ENCODE results near the gene TBCK.

TBCK gene

DNA sequence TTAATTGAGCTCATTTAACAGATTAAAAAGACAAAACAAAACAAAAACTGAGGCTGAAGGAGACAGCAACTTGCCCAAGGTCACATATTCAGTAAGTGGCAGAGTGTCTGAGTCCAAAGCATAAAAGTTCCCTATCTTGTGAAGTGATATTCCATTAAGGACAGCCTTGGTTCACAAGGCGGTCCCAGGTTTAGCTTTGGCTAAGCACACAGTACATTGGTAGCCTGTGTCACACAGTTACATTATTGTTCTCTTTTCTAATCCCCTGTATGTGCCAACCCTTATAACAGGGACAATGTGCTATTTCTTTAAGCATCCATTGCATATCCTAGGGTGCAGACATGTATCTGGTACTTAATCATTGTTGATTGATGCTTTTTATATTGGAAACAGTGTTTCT, 280.8 kb downstream of the TBCK start:
- DNase-seq = no peak

DNA sequence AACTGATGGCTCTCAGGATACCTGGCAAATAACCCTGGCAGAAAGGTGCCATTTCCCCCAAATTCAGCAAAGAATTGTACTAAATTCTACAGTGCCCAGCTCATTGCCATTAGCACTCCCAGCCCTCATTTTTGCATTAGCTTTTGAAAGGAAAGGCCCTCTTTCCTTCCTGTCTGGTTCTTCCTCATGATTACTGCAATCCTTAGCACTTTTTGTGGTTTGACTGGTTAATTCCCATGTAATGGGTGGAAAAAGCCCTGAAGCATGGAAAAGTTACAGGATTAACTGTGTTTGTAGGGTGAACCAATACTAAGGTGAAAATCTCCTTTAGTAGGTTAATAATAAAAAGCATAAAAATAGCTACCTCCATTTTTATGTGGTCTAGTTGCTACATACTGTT, 281.3 kb downstream of the TBCK start:
- no peak for DNase-seq

DNA sequence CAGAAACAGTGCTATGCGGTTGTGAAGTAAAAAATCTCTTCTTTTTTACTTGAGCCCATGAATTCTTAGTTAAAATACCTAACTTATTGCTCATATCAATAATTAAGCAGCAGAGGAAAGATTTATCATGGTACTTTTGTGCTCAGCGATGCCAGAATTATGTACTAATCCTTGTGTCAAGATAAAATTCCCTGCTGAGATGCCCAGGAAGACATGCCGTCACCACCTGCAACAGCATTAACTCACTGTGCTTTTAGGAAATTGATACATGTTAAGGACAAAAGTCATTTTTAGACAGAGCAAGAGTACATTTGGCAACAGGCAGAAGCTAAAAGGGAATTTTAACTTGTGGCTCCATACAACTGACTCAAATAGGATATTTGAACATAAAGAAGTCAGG, 281.8 kb downstream of the TBCK start:
- DNase-seq = no peak

DNA sequence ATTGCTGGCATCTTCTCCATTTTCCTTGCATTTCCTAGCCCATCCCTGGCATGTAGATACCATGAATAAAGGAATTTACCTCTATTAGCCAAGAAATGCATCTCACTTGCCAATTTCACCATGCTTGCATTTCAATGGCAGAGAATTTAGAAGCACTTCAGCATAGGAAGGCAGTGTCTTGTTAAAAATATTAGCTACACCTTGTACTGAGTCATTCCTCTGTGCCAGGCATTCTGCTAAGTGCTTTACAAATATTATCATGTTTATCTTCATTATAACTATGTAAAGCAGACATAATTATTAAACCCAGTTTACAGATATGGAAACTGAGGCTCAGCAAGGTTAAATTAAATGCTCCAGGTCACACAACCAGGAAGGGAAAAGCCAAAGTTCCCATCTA, 282.5 kb downstream of the TBCK start:
- DNase-seq = no peak

GRCh38 chr4:106032851-106033286, 283.1 kb downstream of the TBCK start:
- DNase-seq = no peak

- no peak for DNase-seq
These were observed 293.6 kb downstream of the TBCK start for GRCh38 chr4:106022454-106022853.

- DNase-seq = no peak
These were observed 294.1 kb downstream of the TBCK start for GRCh38 chr4:106021737-106022410.

DNA sequence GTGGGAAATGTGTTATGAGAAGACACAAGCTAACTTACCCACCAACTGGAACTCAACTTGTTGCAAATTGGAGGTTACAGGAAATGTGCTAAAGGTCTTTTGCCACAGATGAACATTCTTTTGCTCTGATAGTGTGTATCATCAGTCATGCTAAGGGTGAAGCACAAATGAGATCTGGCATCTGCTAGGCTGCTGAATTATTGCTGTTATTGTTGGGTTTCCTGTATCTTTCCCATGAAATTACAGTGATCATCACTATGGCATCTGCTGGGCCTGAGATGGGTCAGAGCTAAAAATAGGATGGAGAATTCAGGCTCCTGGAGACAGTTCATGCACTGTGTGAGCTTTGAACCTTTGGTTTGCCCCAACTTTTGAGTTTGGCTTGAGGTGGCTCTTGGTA, 296.2 kb downstream of the TBCK start:
- no peak for DNase-seq

DNA sequence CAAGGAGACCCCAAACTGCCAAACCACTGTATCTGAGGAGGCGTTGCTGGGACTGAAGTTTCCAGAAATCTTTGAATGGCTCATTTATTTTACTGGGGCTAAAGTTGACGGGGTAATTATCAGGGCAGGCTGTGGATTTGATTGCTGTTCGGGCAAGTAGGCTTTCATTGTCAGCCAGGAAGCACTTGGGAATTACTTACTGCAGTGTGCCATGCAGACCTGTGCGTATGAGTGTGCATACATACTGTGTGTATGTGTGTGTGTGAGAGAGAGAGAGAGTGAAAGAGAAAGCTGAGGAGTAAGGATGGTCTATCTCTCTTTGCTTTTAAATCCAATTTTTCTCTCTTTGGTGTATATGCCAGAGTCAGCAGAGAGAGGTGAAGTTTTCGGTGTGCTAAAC, 298.0 kb downstream of the TBCK start:
- DNase-seq = no peak

DNA sequence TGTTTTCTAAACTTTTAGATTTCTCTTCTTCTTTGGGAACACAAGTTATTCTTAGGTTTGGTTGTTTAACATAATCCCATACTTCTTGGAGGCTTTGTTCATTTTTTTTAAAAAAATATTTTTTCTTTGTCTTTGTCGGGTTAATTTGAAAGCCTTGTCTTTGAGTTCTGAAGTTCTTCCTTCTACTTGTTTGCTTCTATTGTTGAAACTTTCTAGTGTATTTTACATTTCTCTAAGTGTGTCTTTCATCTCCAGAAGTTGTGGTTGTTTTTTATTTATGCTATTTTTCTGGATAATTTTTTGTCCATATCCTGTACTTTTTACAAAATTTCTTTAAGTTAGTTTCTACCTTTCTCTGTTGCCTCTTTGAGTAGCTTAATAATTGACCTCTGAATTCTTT, 304.6 kb downstream of the TBCK start:
- DNase-seq = no peak

- DNase-seq = no peak
These were observed 305.2 kb downstream of the TBCK start for GRCh38 chr4:106010761-106011160.

DNA sequence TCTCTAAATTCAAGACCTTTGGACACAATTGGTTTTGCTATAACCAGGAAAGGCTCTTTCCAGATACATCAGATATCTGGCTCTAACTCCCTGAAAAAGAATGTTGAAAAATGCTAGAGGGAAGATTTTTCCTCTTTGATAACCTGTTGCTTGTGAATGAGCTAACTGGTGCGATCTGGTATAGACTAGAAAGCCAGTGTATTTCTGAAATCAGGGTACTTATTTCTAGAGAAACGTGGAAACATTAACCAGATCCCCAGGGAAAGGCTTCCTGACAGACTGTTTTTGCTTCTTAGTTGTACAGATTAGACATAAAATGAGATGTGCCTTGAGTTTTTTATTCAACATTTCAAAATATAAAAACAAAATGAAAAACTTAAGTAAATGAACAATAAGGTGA, 313.0 kb downstream of the TBCK start:
- DNase-seq = no peak

GRCh38 chr4:105998171-105999063, 317.6 kb downstream of the TBCK start:
- no peak for DNase-seq

- DNase-seq = no peak
These were observed 319.2 kb downstream of the TBCK start for GRCh38 chr4:105996845-105997244.

DNA sequence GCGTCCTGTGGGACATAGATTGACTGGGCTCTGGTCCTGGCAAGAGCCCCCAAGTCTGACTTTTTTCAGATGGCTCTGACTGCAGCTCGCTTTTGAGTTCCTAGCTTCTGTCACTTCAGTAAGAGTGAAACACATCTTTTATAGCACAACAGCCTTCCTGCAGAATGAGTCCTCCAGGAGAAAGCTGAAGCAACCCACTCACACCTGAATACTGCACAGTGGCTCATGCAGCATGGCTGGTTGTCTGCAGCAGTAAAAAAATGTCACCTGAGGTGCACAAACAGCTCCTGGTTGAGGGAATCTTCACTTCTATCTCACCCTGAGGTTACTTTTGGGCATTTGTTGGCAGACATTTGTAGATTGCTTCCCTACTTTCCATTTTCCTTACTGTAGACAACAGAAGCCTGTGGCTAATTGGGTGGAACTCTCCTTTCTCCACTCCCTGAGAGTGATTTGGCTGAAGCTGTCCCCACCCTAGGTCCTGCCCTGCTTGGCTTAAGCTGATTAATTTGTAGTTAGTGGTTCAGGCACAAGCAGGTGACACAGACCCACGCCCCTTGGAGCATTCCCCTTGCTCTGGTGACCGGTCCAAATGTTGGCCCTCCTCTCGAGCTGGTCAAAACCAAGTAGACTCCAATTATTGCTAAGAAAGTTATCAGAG, 321.0 kb downstream of the TBCK start:
- no peak for DNase-seq

GRCh38 chr4:105994061-105994460, 321.9 kb downstream of the TBCK start:
- no peak for DNase-seq

DNA sequence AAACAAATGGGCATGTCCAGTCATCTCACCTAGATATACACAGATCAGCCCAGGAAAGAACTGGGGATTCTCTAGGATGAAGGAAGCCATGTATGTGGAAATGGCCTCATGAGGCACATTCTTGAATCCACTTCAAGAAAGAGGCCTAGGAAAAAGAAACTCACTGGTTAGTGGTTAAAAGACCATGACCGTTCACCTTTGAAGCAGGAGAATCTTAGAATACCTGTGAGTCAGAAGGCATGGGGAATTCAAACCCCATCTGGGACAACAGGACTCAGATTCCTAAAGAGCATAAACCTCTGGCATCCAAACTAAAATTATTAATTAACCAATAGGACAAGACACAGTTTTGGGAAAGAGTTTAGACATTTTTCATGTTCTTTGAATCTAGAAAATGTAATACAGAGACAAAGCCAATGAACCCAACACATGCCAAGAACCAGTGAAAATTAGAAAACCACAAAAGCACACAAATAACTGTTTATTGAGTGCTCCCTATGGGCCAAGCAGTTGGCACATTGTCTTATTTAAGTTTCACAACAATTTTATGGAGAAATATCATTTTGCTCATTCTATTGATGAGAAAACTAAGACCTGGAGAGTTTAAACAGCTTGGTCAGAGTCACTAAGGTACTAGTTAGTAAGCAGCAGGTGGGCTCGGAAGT, 323.2 kb downstream of the TBCK start:
- DNase-seq = no peak

- no peak for DNase-seq
These were observed 324.3 kb downstream of the TBCK start for GRCh38 chr4:105991726-105992125.

Measured in GOT3 (cell line).